ENCODE measurements around the gene SKAP1. TPM values are rescaled to one million over a fixed set of nuclear protein-coding genes. Genes with fewer than 3 reads are reported as not detected.

The SKAP1 gene
- polyA plus RNA-seq, 1 of the 3 experiments (the other 2 are of a cell fraction): not detected

GRCh38 chr17:48234922-48235321, 195.1 kb downstream of the SKAP1 start:
- CTCF ChIA-PET: no interaction called here
- no peak for TF ChIP-seq ELF1 (IDR thresholded peaks at IDR 0.05)
- no peak for TF ChIP-seq NRF1 (IDR thresholded peaks at IDR 0.05; ENCODE audit: low read depth, low read length)
- TF ChIP-seq FOXJ3 (CRISPR knock-in tag; IDR thresholded peaks at IDR 0.05): no peak
- no peak for TF ChIP-seq MXI1 (IDR thresholded peaks at IDR 0.05; ENCODE audit: low read depth, low read length)
- no peak for TF ChIP-seq TCF12 (IDR thresholded peaks at IDR 0.05)
- TF ChIP-seq RCOR1 (IDR thresholded peaks at IDR 0.05; ENCODE audit: low read length): no peak
- TF ChIP-seq USF2 (IDR thresholded peaks at IDR 0.05; ENCODE audit: borderline replicate concordance, low read depth, low read length): no peak
- TF ChIP-seq GATA2 (CRISPR knock-in tag; IDR thresholded peaks at IDR 0.05): no peak
- TF ChIP-seq RXRA (IDR thresholded peaks at IDR 0.05; ENCODE audit: borderline replicate concordance, low read depth): no peak
- TF ChIP-seq SIN3A (IDR thresholded peaks at IDR 0.05; ENCODE audit: borderline replicate concordance, low read depth, low read length): no peak
- no peak for TF ChIP-seq RAD21 (IDR thresholded peaks at IDR 0.05; ENCODE audit: low read length)
- no peak for TF ChIP-seq USF1 (IDR thresholded peaks at IDR 0.05; ENCODE audit: borderline replicate concordance, low read depth)
- no peak for TF ChIP-seq POLR2AphosphoS5 (IDR thresholded peaks at IDR 0.05; ENCODE audit: low read depth, low read length)
- no peak for TF ChIP-seq EP300 (IDR thresholded peaks at IDR 0.05; ENCODE audit: borderline replicate concordance in 1 of 2, low read depth in 1 of 2, low read length in 1 of 2)
- no peak for TF ChIP-seq RFX5 (IDR thresholded peaks at IDR 0.05; ENCODE audit: low read length)

DNA sequence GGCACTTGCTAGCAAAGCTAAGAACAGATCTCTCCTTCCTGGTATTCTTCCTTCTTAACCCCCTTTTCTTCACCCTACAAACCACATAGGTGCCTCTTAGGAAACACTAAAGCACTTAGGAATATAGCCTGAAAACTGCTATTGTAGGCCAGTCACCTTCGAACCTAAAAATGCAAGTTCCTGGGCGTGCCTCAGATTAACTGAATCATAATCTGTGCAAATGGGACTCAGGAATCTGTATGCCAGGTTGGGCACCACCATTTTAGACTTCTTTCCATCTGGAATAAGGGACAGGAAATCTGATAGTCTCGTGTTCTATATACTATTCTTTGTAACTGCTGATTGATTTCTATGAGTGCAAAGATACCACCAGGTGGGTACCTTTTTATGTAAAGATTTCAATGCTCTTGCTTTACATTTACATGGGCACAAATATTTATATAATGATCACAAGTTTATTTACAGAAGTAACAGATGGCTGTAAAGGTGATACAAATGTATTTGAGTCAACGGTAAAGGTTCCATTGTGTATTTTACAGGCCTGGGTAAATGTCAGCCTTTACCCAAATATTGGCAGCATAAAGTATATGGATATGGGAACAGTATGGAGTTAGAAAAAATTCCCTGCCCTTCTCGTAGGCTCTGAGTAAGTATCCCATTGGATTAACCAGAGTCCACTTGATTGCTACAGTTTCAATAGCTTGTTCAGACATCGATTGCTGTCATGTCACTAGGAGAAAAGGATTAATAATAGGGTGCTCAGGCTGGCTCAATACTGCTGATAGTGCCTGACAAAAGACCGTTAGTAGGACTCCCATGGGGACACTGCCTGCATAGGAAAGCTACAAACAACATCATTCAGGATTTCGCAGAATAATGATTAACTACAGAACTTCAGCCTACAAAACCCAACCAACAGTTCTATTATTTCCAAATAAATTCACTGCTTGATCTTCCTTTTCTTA, 197.7 kb downstream of the SKAP1 start:
- peaks cover 4% of the 10 kb centered on the region for H3F3A ChIP-seq (replicated peaks; ENCODE audit: insufficient read depth)
- peaks cover 0 to 9% of the 10 kb centered on the region in 2 experiments; a peak in 1 of 4 replicates for H3K4me1 ChIP-seq (ENCODE audit: control insufficient read depth in 1 of 2, insufficient read depth in 2 of 2, low read depth in 1 of 2, low read length in 1 of 2)
- DNase-seq: no peak
- H3K4me2 ChIP-seq: no peak overlapping the region
- no peak overlapping the region for H3K27ac ChIP-seq (ENCODE audit: low read depth in 2 of 2, low read length in 1 of 2)
- H3K27me3 ChIP-seq (ENCODE audit: insufficient read depth): peaks cover 37% of the 10 kb centered on the region; the same call in 1 of the 2 replicates
- no peak overlapping the region for H2AFZ ChIP-seq (ENCODE audit: low read depth)
- H3K9me3 ChIP-seq: no peaks in the 10 kb centered on the region
- H3K4me3 ChIP-seq (ENCODE audit: low read depth in 2 of 2, low read length in 1 of 2): no peak overlapping the region
- no peaks in the 10 kb centered on the region for H4K20me1 ChIP-seq (ENCODE audit: insufficient read depth)
- no peaks in the 10 kb centered on the region for H3K9me2 ChIP-seq
- ChIA-PET POLR2A (no interaction called here), CTCF (interaction anchor here (1.5 to 2.0 kb wide), 3 partner anchors 15 to 28 kb away, joined by 4 to 7 read pairs (median 4); no protein-coding TSS in a partner anchor)
- H3K36me3 ChIP-seq (replicated peaks in 1 of 2; ENCODE audit: control insufficient read depth in 1 of 2, insufficient read depth in 2 of 2, low read length in 1 of 2): no peaks in the 10 kb centered on the region
- no peaks in the 10 kb centered on the region for H3K79me2 ChIP-seq (ENCODE audit: insufficient read depth)
- H3K9ac ChIP-seq: no peak overlapping the region
- 7% methylated on average over 8 of the region's 8 CpGs for WGBS (ENCODE audit: low lambda C conversion rate)
- TF ChIP-seq GATA2 (CRISPR knock-in tag; IDR thresholded peaks at IDR 0.05) (no peak), EZH2phosphoT487 (IDR thresholded peaks at IDR 0.05; ENCODE audit: borderline replicate concordance, low read depth) (no peak), TCF12 (IDR thresholded peaks at IDR 0.05) (no peak), FOXM1 (IDR thresholded peaks at IDR 0.05; ENCODE audit: low read depth) (no peak), RAD21 (IDR thresholded peaks at IDR 0.05; ENCODE audit: low read length) (no peak), ELF1 (IDR thresholded peaks at IDR 0.05) (no peak), NRF1 (IDR thresholded peaks at IDR 0.05; ENCODE audit: low read depth, low read length) (no peak), REST (IDR thresholded peaks at IDR 0.05; ENCODE audit: low read depth, low read length) (no peak), USF2 (IDR thresholded peaks at IDR 0.05; ENCODE audit: borderline replicate concordance, low read depth, low read length) (no peak), GABPA (IDR thresholded peaks at IDR 0.05; ENCODE audit: low read depth) (no peak), NFIC (IDR thresholded peaks at IDR 0.05; ENCODE audit: borderline replicate concordance) (no peak)

More at GRCh38 chr17:48234922-48235321, 195.1 kb downstream of the SKAP1 start:
- H2AFZ ChIP-seq (ENCODE audit: low read depth): no peak overlapping the region
- peaks cover 7% of the 10 kb centered on the region for H3F3A ChIP-seq (replicated peaks; ENCODE audit: insufficient read depth)
- no peaks in the 10 kb centered on the region for H4K20me1 ChIP-seq (ENCODE audit: insufficient read depth)
- no peak overlapping the region for H3K4me2 ChIP-seq
- no peaks in the 10 kb centered on the region for H3K79me2 ChIP-seq (ENCODE audit: insufficient read depth)
- H3K27ac ChIP-seq (ENCODE audit: low read depth in 2 of 2, low read length in 1 of 2): no peak overlapping the region
- H3K9me2 ChIP-seq: no peaks in the 10 kb centered on the region
- WGBS (ENCODE audit: low lambda C conversion rate): 15% methylated on average over 2 of the region's 2 CpGs
- no peaks in the 10 kb centered on the region for H3K36me3 ChIP-seq (replicated peaks in 1 of 2; ENCODE audit: control insufficient read depth in 1 of 2, insufficient read depth in 2 of 2, low read length in 1 of 2)
- H3K27me3 ChIP-seq (ENCODE audit: insufficient read depth): peaks cover 15% of the 10 kb centered on the region; the same call in 1 of the 2 replicates
- no peak for DNase-seq
- H3K4me3 ChIP-seq (ENCODE audit: low read depth in 2 of 2, low read length in 1 of 2): no peak overlapping the region
- no peak overlapping the region for H3K9ac ChIP-seq
- no peaks in the 10 kb centered on the region for H3K9me3 ChIP-seq
- POLR2A ChIA-PET: no interaction called here
- H3K4me1 ChIP-seq (ENCODE audit: control insufficient read depth in 1 of 2, insufficient read depth in 2 of 2, low read depth in 1 of 2, low read length in 1 of 2): peaks cover 0 to 15% of the 10 kb centered on the region in 2 experiments; a peak in 1 of 4 replicates

Measured in SK-N-SH (cell line).